Neural cell (in vitro differentiated cells): ENCODE results near the gene POLRMT.

ENCODE experiments used
- EZH2 ChIP-seq: fragments of 200-600, 300-800 bp; shearing (Covaris generic), sonication (generic); IDR thresholded peaks from 2 replicates; pipeline ENCODE4 v1.6.1; 2014; ENCODE audit warnings: antibody characterized with exemption, low read length, borderline replicate concordance, mild to moderate bottlenecking; ENCODE audit not compliant: insufficient read depth, poor library complexity, severe bottlenecking
- TF ChIP-seq, protein P1 (sequence below): fragments of 450-650 bp; IDR thresholded peaks from 2 replicates; pipeline ENCODE4 v1.5.1; 2014; ENCODE audit warnings: antibody characterized with exemption, mild to moderate bottlenecking, moderate library complexity; ENCODE audit not compliant: poor library complexity, severe bottlenecking

DNA sequence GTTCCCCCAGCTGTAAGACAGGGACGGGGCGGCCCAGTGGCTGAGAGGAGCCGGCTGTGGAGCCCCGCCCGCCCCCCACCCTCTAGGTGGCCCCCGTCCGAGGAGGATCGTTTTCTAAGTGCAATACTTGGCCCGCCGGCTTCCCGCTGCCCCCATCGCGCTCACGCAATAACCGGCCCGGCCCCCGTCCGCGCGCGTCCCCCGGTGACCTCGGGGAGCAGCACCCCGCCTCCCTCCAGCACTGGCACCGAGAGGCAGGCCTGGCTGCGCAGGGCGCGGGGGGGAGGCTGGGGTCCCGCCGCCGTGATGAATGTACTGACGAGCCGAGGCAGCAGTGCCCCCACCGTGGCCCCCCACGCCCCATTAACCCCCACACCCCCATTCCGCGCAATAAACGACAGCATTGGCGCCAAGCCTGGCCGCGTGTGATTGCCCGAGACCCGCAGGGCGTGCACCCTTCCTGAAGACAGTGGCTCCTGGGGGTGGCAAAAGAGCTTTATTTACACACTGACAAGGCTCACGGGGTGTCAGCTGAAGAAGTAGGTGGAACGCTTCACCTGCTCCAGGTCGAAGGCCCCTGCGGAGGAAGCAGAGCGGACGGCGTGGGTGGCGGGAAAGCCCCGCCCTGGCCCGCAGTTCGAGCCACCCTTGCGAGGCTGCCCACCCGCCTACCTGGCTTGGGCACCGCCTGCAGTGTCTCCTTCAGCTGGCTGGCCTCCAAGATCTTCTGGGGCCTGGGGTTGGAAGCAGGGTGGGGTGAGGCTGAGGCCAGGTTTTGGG lies 16.4 kb downstream of the POLRMT start:
- no peak for TF ChIP-seq EZH2
- TF ChIP-seq, protein P1, sequence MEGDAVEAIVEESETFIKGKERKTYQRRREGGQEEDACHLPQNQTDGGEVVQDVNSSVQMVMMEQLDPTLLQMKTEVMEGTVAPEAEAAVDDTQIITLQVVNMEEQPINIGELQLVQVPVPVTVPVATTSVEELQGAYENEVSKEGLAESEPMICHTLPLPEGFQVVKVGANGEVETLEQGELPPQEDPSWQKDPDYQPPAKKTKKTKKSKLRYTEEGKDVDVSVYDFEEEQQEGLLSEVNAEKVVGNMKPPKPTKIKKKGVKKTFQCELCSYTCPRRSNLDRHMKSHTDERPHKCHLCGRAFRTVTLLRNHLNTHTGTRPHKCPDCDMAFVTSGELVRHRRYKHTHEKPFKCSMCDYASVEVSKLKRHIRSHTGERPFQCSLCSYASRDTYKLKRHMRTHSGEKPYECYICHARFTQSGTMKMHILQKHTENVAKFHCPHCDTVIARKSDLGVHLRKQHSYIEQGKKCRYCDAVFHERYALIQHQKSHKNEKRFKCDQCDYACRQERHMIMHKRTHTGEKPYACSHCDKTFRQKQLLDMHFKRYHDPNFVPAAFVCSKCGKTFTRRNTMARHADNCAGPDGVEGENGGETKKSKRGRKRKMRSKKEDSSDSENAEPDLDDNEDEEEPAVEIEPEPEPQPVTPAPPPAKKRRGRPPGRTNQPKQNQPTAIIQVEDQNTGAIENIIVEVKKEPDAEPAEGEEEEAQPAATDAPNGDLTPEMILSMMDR: no peak
